ENCODE data around the gene POMT2.

Gene POMT2

GRCh38 chr14:77236814-77237213 is 83.9 kb downstream of the POMT2 start:
- TF ChIP-seq ZNF274 (IDR thresholded peaks at IDR 0.05; ENCODE audit: low read depth, low read length) = no peak
- no peak overlapping the region for H3K4me3 ChIP-seq (ENCODE audit: low read length)

- no peak overlapping the region for H3K4me3 ChIP-seq (ENCODE audit: low read length)
- no peak for TF ChIP-seq ZNF274 (IDR thresholded peaks at IDR 0.05; ENCODE audit: low read depth, low read length)
These were observed 89.0 kb downstream of the POMT2 start for GRCh38 chr14:77231721-77232120.

DNA sequence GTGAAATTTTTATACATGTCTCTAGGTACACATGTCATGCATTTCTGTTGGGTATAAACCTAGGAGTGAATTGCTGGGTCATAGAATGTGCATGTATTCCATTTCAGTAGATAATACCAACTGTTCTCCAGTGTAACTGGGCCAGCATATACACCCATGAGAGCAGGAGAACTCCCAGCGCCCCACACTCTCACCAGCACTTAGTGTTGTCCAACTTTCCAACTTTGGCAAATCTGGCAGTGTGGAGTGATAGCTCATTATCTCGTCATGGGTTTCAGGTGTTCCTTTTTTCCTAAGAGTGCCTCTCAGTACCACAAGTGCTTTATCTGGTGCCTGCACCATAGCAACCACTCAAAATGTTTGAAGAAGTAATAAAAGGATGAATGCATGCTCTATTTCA is 89.8 kb downstream of the POMT2 start:
- no peak for TF ChIP-seq ZNF274 (IDR thresholded peaks at IDR 0.05; ENCODE audit: low read depth, low read length)
- no peak overlapping the region for H3K4me3 ChIP-seq (ENCODE audit: low read length)

DNA sequence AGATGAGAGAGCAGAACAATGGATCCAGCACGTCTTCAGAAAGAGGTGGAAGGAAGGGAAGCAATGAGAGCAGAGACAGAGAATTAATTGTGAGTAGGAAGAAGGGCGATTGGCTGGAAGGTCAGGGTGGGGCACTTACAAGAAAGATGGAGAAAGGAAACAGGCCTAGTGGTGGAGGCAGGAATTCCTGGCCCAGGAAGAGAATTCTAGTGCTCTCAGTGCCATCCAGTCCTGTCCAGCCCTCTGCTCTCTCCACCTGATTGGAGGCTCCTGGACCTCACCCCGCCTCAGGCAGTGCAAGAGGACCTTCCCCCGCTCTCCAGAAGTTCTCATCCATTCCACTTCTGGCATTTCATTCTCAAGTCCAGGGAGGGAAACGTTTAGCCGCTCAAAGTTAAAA is 92.6 kb downstream of the POMT2 start:
- no peak overlapping the region for H3K4me3 ChIP-seq (ENCODE audit: low read length)

DNA sequence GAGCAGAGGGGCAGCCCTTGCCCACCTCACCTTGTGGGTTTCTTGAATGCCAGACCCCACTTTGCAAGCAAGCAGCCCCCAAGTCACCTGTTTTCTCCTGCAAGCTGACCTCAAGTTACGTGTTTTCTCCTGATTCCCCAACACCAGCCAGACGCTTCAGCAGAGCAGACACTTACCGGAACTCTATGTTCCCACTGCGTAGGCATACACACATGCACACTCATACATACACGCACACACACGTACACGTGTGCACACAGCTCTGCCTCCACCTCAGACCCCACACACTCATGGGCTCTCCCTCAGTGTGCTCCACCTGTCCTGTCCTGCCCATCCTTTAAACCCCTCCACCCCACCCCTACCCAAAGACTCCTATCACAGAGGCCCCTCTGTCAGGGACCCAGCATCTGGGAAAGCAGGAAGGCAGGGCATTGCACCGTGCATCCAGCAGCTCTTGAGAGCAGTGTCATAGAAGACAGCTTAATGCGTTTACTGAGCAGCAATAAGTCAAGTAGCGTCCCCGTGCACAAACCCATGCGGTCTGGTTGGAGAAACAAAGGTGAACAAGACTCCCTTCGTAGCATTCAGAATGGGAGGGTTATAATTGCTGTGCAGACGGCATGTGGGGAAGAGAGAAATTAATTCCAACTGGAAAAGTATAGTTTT is 94.7 kb downstream of the POMT2 start:
- no peak for TF ChIP-seq ZNF274 (IDR thresholded peaks at IDR 0.05; ENCODE audit: low read depth, low read length)

More for the DNA sequence above, 92.6 kb downstream of the POMT2 start:
- no peak for TF ChIP-seq ZNF274 (IDR thresholded peaks at IDR 0.05; ENCODE audit: low read depth, low read length)

DNA sequence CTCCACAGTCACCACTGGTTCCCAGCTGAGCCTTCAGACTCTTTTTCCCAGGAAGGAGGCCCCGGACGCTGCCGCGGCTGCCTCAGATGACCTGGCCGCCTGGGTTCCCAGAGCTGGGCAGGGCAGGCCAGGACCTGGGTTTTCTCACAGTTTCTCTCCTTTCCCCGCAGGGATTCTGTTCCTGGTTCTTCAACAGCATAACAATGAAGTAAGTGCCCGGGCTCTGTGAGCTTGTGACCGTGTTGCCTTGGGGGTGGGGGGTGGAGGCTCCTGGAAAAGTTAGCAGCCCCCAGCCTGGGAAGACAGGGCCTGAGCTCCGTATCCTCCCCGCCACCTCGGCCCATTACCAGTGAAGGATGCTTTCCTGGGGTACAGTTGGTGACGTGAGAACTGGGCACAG is 95.4 kb downstream of the POMT2 start:
- no peak for TF ChIP-seq ZNF274 (IDR thresholded peaks at IDR 0.05; ENCODE audit: low read depth, low read length)

More for the DNA sequence above, 94.7 kb downstream of the POMT2 start:
- H3K4me3 ChIP-seq (ENCODE audit: low read length) = no peak overlapping the region

More for the DNA sequence above, 95.4 kb downstream of the POMT2 start:
- no peak overlapping the region for H3K4me3 ChIP-seq (ENCODE audit: low read length)
